PC-3 (cell line): Measurements from ENCODE around the gene MATN4. TPM values are rescaled to one million over a fixed set of nuclear protein-coding genes. Genes with fewer than 3 reads are reported as not detected.

Source experiments
- ATAC-seq: fragments of 200-7000 bp; cut with Tn5 transposase; 2 replicates; pipeline ENCODE4 v1.9.1; 2020; ENCODE audit warnings: mild to moderate bottlenecking, moderate library complexity
- BruUV-seq: library from RNA; stranded (reverse); fragments of 400-500 nt; replicated peaks from 2 replicates; lab custom pipeline; 2021; lab: Mats Ljungman, UMichigan
- CTCF ChIA-PET: fragments of 300-600 bp; sonication (Branson Sonifier 250); formaldehyde crosslinking; loops from one replicate; lab custom pipeline; 2022; ENCODE audit warnings: antibody characterized with exemption; lab: Charles Lee
- POLR2A ChIA-PET: fragments of 300-600 bp; sonication (Branson Sonifier 250); formaldehyde crosslinking; loops from one replicate; lab custom pipeline; 2022; ENCODE audit warnings: antibody characterized with exemption; ENCODE audit not compliant: unreplicated experiment; lab: Charles Lee
- DNase-seq: peaks from one replicate; pipeline ENCODE4 v3.0.0-alpha.2; 2015
- H2AFZ ChIP-seq: fragments of 300-600 bp; sonication (generic); 2 replicates; pipeline ENCODE4 v1.6.0; 2016; ENCODE audit warnings: antibody characterized with exemption, low read length
- H3F3A ChIP-seq: fragments of 300-600 bp; sonication (generic); one replicate; pipeline ENCODE4 v1.6.0; 2017; ENCODE audit warnings: antibody characterized with exemption, low read length, control low read depth, mild to moderate bottlenecking; ENCODE audit not compliant: unreplicated experiment
- H3K27ac ChIP-seq: fragments of 300-600 bp; sonication (generic); 2 replicates; pipeline ENCODE4 v1.5.1; 2016; ENCODE audit warnings: mild to moderate bottlenecking, low read length
- H3K27me3 ChIP-seq: fragments of 300-600 bp; sonication (generic); 2 replicates; pipeline ENCODE4 v1.6.1; 2016; ENCODE audit warnings: low read length, mixed read lengths
- H3K36me3 ChIP-seq: fragments of 300-600 bp; sonication (generic); 2 replicates; pipeline ENCODE4 v1.6.1; 2016; ENCODE audit warnings: low read depth, mixed run types, low read length, mixed read lengths
- H3K4me1 ChIP-seq: fragments of 300-600 bp; sonication (generic); 2 replicates; pipeline ENCODE4 v1.5.1; 2016; ENCODE audit warnings: low read length; ENCODE audit not compliant: insufficient read depth
- H3K4me2 ChIP-seq: fragments of 300-600 bp; sonication (generic); 2 replicates; pipeline ENCODE4 v1.6.0; 2016; ENCODE audit warnings: low read length
- H3K4me3 ChIP-seq: fragments of 300-600 bp; sonication (generic); 2 replicates; pipeline ENCODE4 v1.5.1; 2016; ENCODE audit warnings: mild to moderate bottlenecking, low read length, mixed read lengths
- H3K79me2 ChIP-seq: fragments of 300-600 bp; sonication (generic); 2 replicates; pipeline ENCODE4 v1.6.1; 2017; ENCODE audit warnings: low read length, mixed read lengths
- H3K9ac ChIP-seq: fragments of 300-600 bp; sonication (generic); 2 replicates; pipeline ENCODE4 v1.6.0; 2016; ENCODE audit warnings: mild to moderate bottlenecking, low read length
- H3K9me2 ChIP-seq: fragments of 300-600 bp; sonication (generic); replicated peaks from 2 replicates; pipeline ENCODE4 v1.6.1; 2016; ENCODE audit warnings: mixed run types, low read length, mixed read lengths
- H3K9me3 ChIP-seq: fragments of 300-600 bp; sonication (generic); 2 replicates; pipeline ENCODE4 v1.6.1; 2016; ENCODE audit warnings: low read length, mixed read lengths
- H4K20me1 ChIP-seq: fragments of 300-600 bp; sonication (generic); 2 replicates; pipeline ENCODE4 v1.6.1; 2016; ENCODE audit warnings: low read length, mixed read lengths
- EZH2 ChIP-seq: fragments of 300-600 bp; sonication (generic); IDR thresholded peaks from one replicate; pipeline ENCODE4 v1.6.1; 2017; ENCODE audit warnings: antibody characterized with exemption, mild to moderate bottlenecking, low read length; ENCODE audit not compliant: unreplicated experiment
- EZH2phosphoT487 ChIP-seq: fragments of 300-600 bp; sonication (generic); IDR thresholded peaks from 2 replicates; pipeline ENCODE4 v1.6.1; 2018; ENCODE audit warnings: mild to moderate bottlenecking, antibody characterized with exemption, low read length, borderline replicate concordance
- intact Hi-C: fragments of 100-400 bp; cut with micrococcal nuclease; formaldehyde crosslinking; loops from 2 replicates; pipeline ENCODE4 v1.9.0; 2023
- total RNA-seq: library from RNA; depleted of rRNA; stranded (reverse); fragments of >200 nt; gene quantifications from 2 replicates; pipeline ENCODE4 v1.2.3, GENCODE V29; 2014
- TF ChIP-seq, protein P1 (sequence below): fragments of 300-600 bp; sonication (generic); conservative IDR thresholded peaks from 2 replicates; pipeline ENCODE4 v1.5.1; 2017; ENCODE audit warnings: antibody characterized with exemption, low read depth, mild to moderate bottlenecking, low read length

MATN4 gene
- total RNA-seq, 1 experiment from 2014 or later: 0.33 TPM

DNA sequence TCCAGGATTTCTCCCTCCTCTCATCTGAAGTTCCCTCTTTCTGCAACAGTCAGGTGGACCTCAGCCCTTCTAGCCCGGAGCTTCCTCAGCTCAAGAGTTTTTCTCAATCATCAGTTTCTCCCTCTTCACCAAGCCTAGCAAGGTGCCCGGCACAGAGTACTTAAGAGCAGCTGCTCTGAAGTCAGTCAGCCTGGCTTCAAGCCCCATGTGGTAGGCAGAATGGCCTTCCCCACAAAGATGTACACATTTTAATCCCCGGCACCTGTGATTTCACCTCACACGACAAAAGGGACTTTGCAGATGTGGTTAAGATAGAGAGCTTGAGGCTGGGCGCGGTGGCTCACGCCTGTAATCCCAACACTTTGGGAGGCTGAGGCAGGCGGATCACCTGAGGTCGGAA lies 16.6 kb downstream of the MATN4 start:
- Histone ChIP-seq H3K9ac (no peak overlapping the region), H3K4me1 (peaks cover 6% of the 10 kb centered on the region), H3K79me2 (no peaks in the 10 kb centered on the region), H3K4me3 (no peak overlapping the region), H4K20me1 (no peaks in the 10 kb centered on the region), H2AFZ (no peak overlapping the region), H3K4me2 (no peak overlapping the region), H3K27me3 (no peaks in the 10 kb centered on the region), H3K27ac (no peak overlapping the region), H3K9me3 (no peaks in the 10 kb centered on the region), H3K36me3 (no peaks in the 10 kb centered on the region), H3K9me2 (no peaks in the 10 kb centered on the region), H3F3A (no peaks in the 10 kb centered on the region)
- no TSS peak for BruUV-seq
- intact Hi-C loops: loop anchor here (1.0 to 5.0 kb wide), 7 partner anchors 37 to 379 kb away; partner anchors contain the start of genes PABPC1L and SLPI
- ATAC-seq (no peak), DNase-seq (no peak)
- ChIA-PET CTCF (interaction anchor here (0.6 to 1.9 kb wide), 4 partner anchors 18 to 247 kb away, joined by 3 to 14 read pairs (median 5); no protein-coding TSS in a partner anchor), POLR2A (interaction anchor here (0.7 to 0.9 kb wide), 2 partner anchors 58 to 134 kb away, joined by 3 to 7 read pairs; no protein-coding TSS in a partner anchor)
- TF ChIP-seq, protein P1, sequence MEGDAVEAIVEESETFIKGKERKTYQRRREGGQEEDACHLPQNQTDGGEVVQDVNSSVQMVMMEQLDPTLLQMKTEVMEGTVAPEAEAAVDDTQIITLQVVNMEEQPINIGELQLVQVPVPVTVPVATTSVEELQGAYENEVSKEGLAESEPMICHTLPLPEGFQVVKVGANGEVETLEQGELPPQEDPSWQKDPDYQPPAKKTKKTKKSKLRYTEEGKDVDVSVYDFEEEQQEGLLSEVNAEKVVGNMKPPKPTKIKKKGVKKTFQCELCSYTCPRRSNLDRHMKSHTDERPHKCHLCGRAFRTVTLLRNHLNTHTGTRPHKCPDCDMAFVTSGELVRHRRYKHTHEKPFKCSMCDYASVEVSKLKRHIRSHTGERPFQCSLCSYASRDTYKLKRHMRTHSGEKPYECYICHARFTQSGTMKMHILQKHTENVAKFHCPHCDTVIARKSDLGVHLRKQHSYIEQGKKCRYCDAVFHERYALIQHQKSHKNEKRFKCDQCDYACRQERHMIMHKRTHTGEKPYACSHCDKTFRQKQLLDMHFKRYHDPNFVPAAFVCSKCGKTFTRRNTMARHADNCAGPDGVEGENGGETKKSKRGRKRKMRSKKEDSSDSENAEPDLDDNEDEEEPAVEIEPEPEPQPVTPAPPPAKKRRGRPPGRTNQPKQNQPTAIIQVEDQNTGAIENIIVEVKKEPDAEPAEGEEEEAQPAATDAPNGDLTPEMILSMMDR: no peak
- TF ChIP-seq EZH2 (no peak), EZH2phosphoT487 (no peak)

DNA sequence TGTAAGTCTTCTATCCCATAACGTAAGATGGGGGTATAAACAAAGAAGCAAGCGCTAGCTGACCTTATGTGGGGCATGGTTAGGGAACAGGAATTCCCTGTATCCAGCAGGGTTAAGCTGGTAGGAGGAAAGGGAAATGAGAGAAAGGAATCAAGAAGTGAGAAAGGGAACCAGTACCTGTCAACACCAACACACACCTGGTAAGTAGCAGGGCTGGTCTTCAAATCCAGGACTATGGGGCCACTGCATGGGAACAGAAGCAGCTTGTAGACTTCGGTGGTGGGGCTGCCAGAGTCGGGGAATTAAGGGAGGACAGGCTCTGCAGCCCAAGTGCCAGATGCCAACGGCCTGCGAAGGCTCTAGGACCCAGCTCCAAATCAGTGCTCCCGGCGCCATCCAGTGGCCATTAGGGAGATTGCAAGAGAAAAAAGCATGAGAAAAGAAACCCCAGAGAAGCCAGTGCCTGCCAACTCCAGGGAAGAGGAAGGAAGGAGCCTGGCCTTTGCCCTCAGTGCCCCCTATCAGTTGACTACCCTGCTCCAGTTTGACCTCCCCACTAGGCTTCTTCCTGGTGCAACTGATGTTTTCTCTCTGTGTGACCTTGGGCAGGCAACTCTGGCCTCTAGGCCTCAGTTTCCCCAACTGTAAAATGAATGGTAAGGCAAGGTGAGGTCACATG lies 17.3 kb downstream of the MATN4 start:
- ChIA-PET CTCF (interaction anchor here (0.6 to 1.9 kb wide), 9 partner anchors 17 to 280 kb away, joined by 3 to 14 read pairs (median 5); no protein-coding TSS in a partner anchor), POLR2A (interaction anchor here (0.6 kb wide), 1 partner anchor 37 kb away, joined by 7 read pairs; the partner anchor contains the start of gene SLPI)
- peak; percentile 93 for DNase-seq
- no peaks in the 10 kb centered on the region for H3K36me3 ChIP-seq
- no peak overlapping the region for H3K4me3 ChIP-seq
- BruUV-seq: no TSS peak
- peaks cover 6% of the 10 kb centered on the region for H3K4me1 ChIP-seq
- no peak for TF ChIP-seq EZH2
- no peak for TF ChIP-seq EZH2phosphoT487
- TF ChIP-seq, protein P1: peak; percentile 95
- no peaks in the 10 kb centered on the region for H3K79me2 ChIP-seq
- H3K27me3 ChIP-seq: no peaks in the 10 kb centered on the region
- no peak overlapping the region for H3K27ac ChIP-seq
- H3K9me2 ChIP-seq: no peaks in the 10 kb centered on the region
- no peaks in the 10 kb centered on the region for H3K9me3 ChIP-seq
- no peak overlapping the region for H3K9ac ChIP-seq
- peak overlapping the region; percentile 33 for H3K4me2 ChIP-seq
- peak overlapping the region; percentile 72 for H2AFZ ChIP-seq
- H4K20me1 ChIP-seq: no peaks in the 10 kb centered on the region
- intact Hi-C loops: loop anchor here (1.0 to 5.0 kb wide), 7 partner anchors 36 to 379 kb away; partner anchors contain the start of genes PABPC1L and SLPI
- ATAC-seq: peak; percentile 60
- H3F3A ChIP-seq: no peaks in the 10 kb centered on the region
